CD4-positive, alpha-beta memory T cell (primary cell): ENCODE measurements around the gene ACSL1. TPM values are rescaled to one million over a fixed set of nuclear protein-coding genes. Genes with fewer than 3 reads are reported as not detected.
"Not testable (repeated sequence)": the region's sequence is repeated elsewhere in the genome, so short reads cannot be mapped to it uniquely, and the experiment has no call there.

ENCODE experiments used
- CTCF ChIA-PET: fragments of 350-600 bp; sonication (Branson Sonifier 250); formaldehyde crosslinking; loops from one replicate; lab custom pipeline; 2021; ENCODE audit warnings: inconsistent platforms; ENCODE audit not compliant: partially characterized antibody; lab: Charles Lee
- POLR2A ChIA-PET: fragments of 350-600 bp; sonication (Branson Sonifier 250); formaldehyde crosslinking; loops from one replicate; lab custom pipeline; 2021; ENCODE audit not compliant: partially characterized antibody; lab: Charles Lee
- DNase-seq, 5 donors: peaks; one replicate each; pipeline versions ENCODE4 v3.0.0 to v3.0.0-alpha.2; 2020 to 2022; ENCODE audit warnings: mixed read lengths in 1 of 5
- H3K27ac ChIP-seq: one replicate; pipeline ENCODE4 v1.7.0; 2013; ENCODE audit warnings: low read depth, low read length
- H3K27me3 ChIP-seq: 2 replicates; pipeline ENCODE4 v1.7.0; 2013; ENCODE audit warnings: mild to moderate bottlenecking, low read length, moderate library complexity; ENCODE audit not compliant: insufficient read depth
- H3K36me3 ChIP-seq: 2 replicates; pipeline ENCODE4 v1.7.0; 2013; ENCODE audit warnings: mild to moderate bottlenecking, low read length, moderate library complexity; ENCODE audit not compliant: insufficient read depth
- H3K4me1 ChIP-seq: 2 replicates; pipeline ENCODE4 v1.7.0; 2013; ENCODE audit warnings: mild to moderate bottlenecking, low read length, moderate library complexity; ENCODE audit not compliant: insufficient read depth
- H3K4me3 ChIP-seq, 2 donors: one replicate each; pipeline ENCODE4 v1.7.0; 2013; ENCODE audit warnings: low read length in 2 of 2, mild to moderate bottlenecking in 1 of 2
- H3K9me3 ChIP-seq, 2 donors: one replicate each; pipeline ENCODE4 v1.7.0; 2013; ENCODE audit warnings: low read length in 2 of 2, control low read depth in 1 of 2; ENCODE audit not compliant: control insufficient read depth in 1 of 2
- H3K27ac Mint-ChIP-seq, 7 donors: one replicate each; pipeline ENCODE4 v1.8.0; 2020 to 2021; ENCODE audit warnings: mixed read lengths in 7 of 7, mild to moderate bottlenecking in 6 of 7, inconsistent platforms in 3 of 7, moderate library complexity in 3 of 7
- H3K27me3 Mint-ChIP-seq, 2 donors: one replicate each; pipeline ENCODE4 v1.8.0; 2020 to 2021; ENCODE audit warnings: mixed read lengths in 2 of 2
- H3K36me3 Mint-ChIP-seq, 2 donors: one replicate each; pipeline ENCODE4 v1.8.0; 2020 to 2021; ENCODE audit warnings: mixed read lengths in 2 of 2, inconsistent platforms in 1 of 2, mild to moderate bottlenecking in 1 of 2
- H3K4me1 Mint-ChIP-seq, 4 donors: one replicate each; pipeline ENCODE4 v1.8.0; 2020 to 2021; ENCODE audit warnings: mixed read lengths in 4 of 4, mild to moderate bottlenecking in 1 of 4
- H3K4me3 Mint-ChIP-seq, 8 donors: one replicate each; pipeline ENCODE4 v1.8.0; 2020 to 2021; ENCODE audit warnings: mixed read lengths in 8 of 8, mild to moderate bottlenecking in 7 of 8, moderate library complexity in 6 of 8, inconsistent platforms in 3 of 8
- H3K9me3 Mint-ChIP-seq, 8 donors: one replicate each; pipeline ENCODE4 v1.8.0; 2020 to 2021; ENCODE audit warnings: mixed read lengths in 8 of 8, mild to moderate bottlenecking in 5 of 8, inconsistent platforms in 3 of 8, moderate library complexity in 1 of 8
- intact Hi-C: fragments of 100-400 bp; cut with micrococcal nuclease; formaldehyde crosslinking; loops from one replicate; pipeline ENCODE4 v1.15.1; 2023
- polyA plus RNA-seq, 2 donors: library from polyadenylated mRNA; unstranded; fragments of 300-500 nt; fragmentation: Illumina TruSeq; gene quantifications; one replicate each; pipeline ENCODE4 v1.2.3, GENCODE V29; 2021
- total RNA-seq, 2 experiments: library from RNA; stranded (reverse); gene quantifications; one replicate each; pipeline ENCODE4 v1.2.3, GENCODE V29; 2021

ACSL1 gene
- total and polyA plus RNA-seq, 4 experiments from 2014 or later, result 4.0 to 12.9 (median 9.2) TPM

GRCh38 chr4:184739575-184739974 is 86.2 kb downstream of the ACSL1 start:
- H3K36me3 ChIP-seq, H3K9me3 Mint-ChIP-seq, H3K27me3 ChIP-seq, H3K27me3 Mint-ChIP-seq, POLR2A ChIA-PET, H3K27ac ChIP-seq, H3K4me3 ChIP-seq, DNase-seq, H3K9me3 ChIP-seq, H3K36me3 Mint-ChIP-seq, CTCF ChIA-PET: not testable (repeated sequence)
- peak overlapping the region in 1 of 8 donors; percentile 18 for H3K4me3 Mint-ChIP-seq
- peaks cover 12% of the 10 kb centered on the region for H3K4me1 ChIP-seq
- peak overlapping the region in 4 of 7 donors; percentile 7 to 91 (median 24) for H3K27ac Mint-ChIP-seq
- intact Hi-C loops, result loop anchor here (10.0 kb wide), 2 partner anchors 735 to 1235 kb away; partner anchors contain the start of genes CCDC110 and ING2
- H3K4me1 Mint-ChIP-seq, result peaks cover 7 to 12% (median 10%) of the 10 kb centered on the region in 4 donors

- peak overlapping the region; percentile 20 to 81 for H3K4me3 ChIP-seq
- peaks cover 11 to 27% (median 17%) of the 10 kb centered on the region in 4 donors for H3K4me1 Mint-ChIP-seq
- peak overlapping the region; percentile 86 to 95 (median 92) for H3K27ac Mint-ChIP-seq
- ChIA-PET CTCF (interaction anchor here (0.9 to 2.6 kb wide), 9 partner anchors 11 to 471 kb away, joined by 3 to 16 read pairs (median 6); partner anchors contain the start of genes CASP3 and PRIMPOL), POLR2A (interaction anchor here (0.9 to 2.2 kb wide), 18 partner anchors 8 to 1230 kb away, joined by 3 to 48 read pairs (median 6); partner anchors contain the start of genes ACSL1, ANKRD37, CASP3 and ING2)
- intact Hi-C loops, result loop anchor here (1.0 to 10.0 kb wide), 9 partner anchors 85 to 1230 kb away; partner anchors contain the start of genes ACSL1, ANKRD37, CASP3 and CCDC110
- H3K27me3 Mint-ChIP-seq, result no peaks in the 10 kb centered on the region
- no peaks in the 10 kb centered on the region for H3K27me3 ChIP-seq
- peaks cover 21% of the 10 kb centered on the region for H3K4me1 ChIP-seq
- no peaks in the 10 kb centered on the region for H3K9me3 Mint-ChIP-seq
- H3K9me3 ChIP-seq, result no peaks in the 10 kb centered on the region
- H3K4me3 Mint-ChIP-seq, result peak overlapping the region; percentile 43 to 95 (median 90)
- H3K36me3 Mint-ChIP-seq, result peaks cover 0 to 7% of the 10 kb centered on the region in 2 donors
- H3K27ac ChIP-seq, result peak overlapping the region; percentile 56
- DNase-seq, result no peak
- H3K36me3 ChIP-seq, result no peaks in the 10 kb centered on the region
Measured at GRCh38 chr4:184734758-184735157, 91.0 kb downstream of the ACSL1 start.

- Histone ChIP-seq H3K27me3 (no peaks in the 10 kb centered on the region), H3K4me1 (peaks cover 15% of the 10 kb centered on the region), H3K27ac (peak within 1 kb of the TSS; percentile 56), H3K4me3 (peak within 1 kb of the TSS; percentile 59 to 81), H3K9me3 (no peaks in the 10 kb centered on the region), H3K36me3 (no peaks in the 10 kb centered on the region)
- Mint-ChIP-seq H3K27ac (peak within 1 kb of the TSS; percentile 86 to 95 (median 92)), H3K4me1 (peaks cover 8 to 23% (median 14%) of the 10 kb centered on the region in 4 donors), H3K36me3 (peaks cover 0 to 7% of the 10 kb centered on the region in 2 donors), H3K27me3 (no peaks in the 10 kb centered on the region), H3K9me3 (no peaks in the 10 kb centered on the region), H3K4me3 (peak within 1 kb of the TSS; percentile 88 to 96 (median 92))
- CTCF ChIA-PET, result interaction anchor here (0.8 to 2.6 kb wide), 12 partner anchors 8 to 470 kb away, joined by 3 to 16 read pairs (median 4); partner anchors contain the start of genes CASP3 and PRIMPOL
- POLR2A ChIA-PET, result interaction anchor here (0.6 to 2.2 kb wide), 24 partner anchors 9 to 1229 kb away, joined by 3 to 48 read pairs (median 4); partner anchors contain the start of genes ACSL1, ANKRD37, CASP3 and ING2
- DNase-seq, result peak; percentile 93 to 95 (median 94)
- intact Hi-C loops, result loop anchor here (1.0 to 10.0 kb wide), 9 partner anchors 85 to 1229 kb away; partner anchors contain the start of genes ACSL1, ANKRD37, CASP3 and CCDC110
Measured at GRCh38 chr4:184733654-184734524, 91.9 kb downstream of the ACSL1 start, which contains the start of gene CENPU. Gene CENPU (minus strand): TSS chr4:184734096. CDS start chr4:184734062, 34 bp downstream.

GRCh38 chr4:184732126-184732525 is 93.6 kb downstream of the ACSL1 start:
- Mint-ChIP-seq H3K27me3 (no peaks in the 10 kb centered on the region), H3K27ac (peak overlapping the region in 4 of 7 donors; percentile 32 to 93 (median 48)), H3K36me3 (peaks cover 0 to 7% of the 10 kb centered on the region in 2 donors), H3K9me3 (no peaks in the 10 kb centered on the region), H3K4me3 (peak overlapping the region; percentile 88 to 96 (median 92)), H3K4me1 (peaks cover 8 to 23% (median 14%) of the 10 kb centered on the region in 4 donors)
- Histone ChIP-seq H3K4me1 (peaks cover 15% of the 10 kb centered on the region), H3K4me3 (no peak overlapping the region), H3K36me3 (no peaks in the 10 kb centered on the region), H3K27me3 (no peaks in the 10 kb centered on the region), H3K27ac (no peak overlapping the region), H3K9me3 (no peaks in the 10 kb centered on the region)
- ChIA-PET CTCF (interaction anchor here (1.5 to 2.6 kb wide), 3 partner anchors 8 to 468 kb away, joined by 3 to 16 read pairs (median 7); partner anchors contain the start of genes CASP3 and PRIMPOL), POLR2A (no interaction called here)
- intact Hi-C loops, result loop anchor here (5.0 to 10.0 kb wide), 4 partner anchors 95 to 1227 kb away; partner anchors contain the start of genes ACSL1, ANKRD37, CCDC110 and ING2
- no peak for DNase-seq

GRCh38 chr4:184731056-184731455 is 94.7 kb downstream of the ACSL1 start:
- Mint-ChIP-seq H3K4me1 (peaks cover 8 to 23% (median 15%) of the 10 kb centered on the region in 4 donors), H3K36me3 (peaks cover 0 to 7% of the 10 kb centered on the region in 2 donors), H3K4me3 (no peak overlapping the region), H3K9me3 (no peaks in the 10 kb centered on the region), H3K27me3 (no peaks in the 10 kb centered on the region), H3K27ac (peak overlapping the region in 1 of 7 donors; percentile 2)
- ChIA-PET POLR2A (no interaction called here), CTCF (no interaction called here)
- intact Hi-C loops, result loop anchor here (5.0 to 10.0 kb wide), 4 partner anchors 96 to 1226 kb away; partner anchors contain the start of genes ACSL1, ANKRD37, CCDC110 and ING2
- H3K4me1 ChIP-seq, result peaks cover 15% of the 10 kb centered on the region
- no peaks in the 10 kb centered on the region for H3K36me3 ChIP-seq
- no peak overlapping the region for H3K27ac ChIP-seq
- H3K4me3 ChIP-seq, result no peak overlapping the region
- no peak for DNase-seq
- H3K9me3 ChIP-seq, result no peaks in the 10 kb centered on the region
- H3K27me3 ChIP-seq, result no peaks in the 10 kb centered on the region

- H3K4me1 Mint-ChIP-seq, result peaks cover 8 to 23% (median 17%) of the 10 kb centered on the region in 4 donors
- intact Hi-C loops, result loop anchor here (5.0 to 10.0 kb wide), 4 partner anchors 97 to 1225 kb away; partner anchors contain the start of genes ACSL1, ANKRD37, CCDC110 and ING2
- peaks cover 15% of the 10 kb centered on the region for H3K4me1 ChIP-seq
- H3K27me3 ChIP-seq, result no peaks in the 10 kb centered on the region
- no peak overlapping the region for H3K4me3 Mint-ChIP-seq
- no peaks in the 10 kb centered on the region for H3K36me3 ChIP-seq
- no peak for DNase-seq
- H3K4me3 ChIP-seq, result no peak overlapping the region
- no peaks in the 10 kb centered on the region for H3K9me3 ChIP-seq
- POLR2A ChIA-PET, result no interaction called here
- CTCF ChIA-PET, result no interaction called here
- peaks cover 0 to 7% of the 10 kb centered on the region in 2 donors for H3K36me3 Mint-ChIP-seq
- peak overlapping the region in 2 of 7 donors; percentile 1 to 31 for H3K27ac Mint-ChIP-seq
- no peak overlapping the region for H3K27ac ChIP-seq
- no peaks in the 10 kb centered on the region for H3K27me3 Mint-ChIP-seq
- no peaks in the 10 kb centered on the region for H3K9me3 Mint-ChIP-seq
Measured at GRCh38 chr4:184729946-184730345, 95.8 kb downstream of the ACSL1 start.
